IPS-11a (cell line): ENCODE results near the gene CBX2.

ENCODE experiments used
- H3K4me3 ChIP-seq: one replicate; pipeline ENCODE4 v1.5.1; 2013; ENCODE audit warnings: low read depth, low read length, control low read depth

The CBX2 gene

DNA sequence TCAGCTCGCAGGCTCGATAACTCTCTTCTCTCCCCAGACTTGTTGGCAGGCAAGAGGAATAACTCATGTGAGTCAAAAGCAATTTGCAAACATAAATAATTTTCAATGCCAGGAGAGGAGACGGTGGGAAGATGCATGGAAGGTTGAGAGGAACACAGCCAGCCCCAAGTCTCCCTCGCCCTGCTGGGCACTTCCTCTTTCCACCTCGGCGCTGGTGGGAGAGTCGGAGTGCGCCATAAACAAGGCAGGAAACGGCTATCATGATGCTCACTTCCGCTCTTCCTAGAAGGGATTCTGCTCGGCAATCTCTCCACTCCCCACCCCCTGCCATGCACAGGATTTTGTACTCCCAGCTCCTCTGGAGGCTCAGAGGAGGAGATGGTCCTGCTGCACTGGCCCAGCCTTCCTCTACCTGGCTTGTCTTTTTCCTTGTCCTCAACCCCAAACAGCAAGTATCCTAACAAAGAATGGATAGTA is 48.3 kb downstream of the CBX2 start:
- H3K4me3 ChIP-seq: no peak overlapping the region

DNA sequence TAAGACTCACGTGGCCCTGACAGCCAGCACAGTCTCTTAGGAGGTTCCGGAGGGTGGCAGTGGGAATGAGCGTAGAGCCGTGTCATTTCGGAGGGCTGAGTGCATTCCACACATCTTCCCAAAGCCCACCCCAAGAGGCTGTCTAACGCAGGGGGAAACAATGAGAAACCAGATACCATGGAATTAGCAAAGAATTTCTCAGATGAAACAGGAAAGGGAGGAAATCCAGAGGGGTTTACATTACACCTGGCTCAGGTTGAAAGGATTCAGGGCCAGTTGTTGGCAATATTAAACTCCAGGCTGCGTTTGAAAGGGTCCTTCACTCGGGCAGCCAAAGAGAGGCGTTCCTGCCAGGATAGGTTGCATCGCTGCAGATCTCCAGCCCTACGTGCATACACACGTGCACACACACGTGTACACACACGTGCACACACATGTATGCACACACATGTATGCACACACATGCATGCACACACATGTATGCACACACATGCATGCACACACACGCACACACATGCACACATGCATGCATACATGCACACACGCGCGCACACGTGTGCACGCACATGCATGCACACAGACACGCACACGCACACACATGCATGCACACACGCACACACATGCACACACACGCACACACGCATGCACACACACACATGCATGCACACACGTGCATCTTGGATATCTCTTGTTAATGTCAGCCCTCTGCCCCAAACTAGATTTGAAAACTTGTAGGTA is 49.1 kb downstream of the CBX2 start:
- no peak overlapping the region for H3K4me3 ChIP-seq

DNA sequence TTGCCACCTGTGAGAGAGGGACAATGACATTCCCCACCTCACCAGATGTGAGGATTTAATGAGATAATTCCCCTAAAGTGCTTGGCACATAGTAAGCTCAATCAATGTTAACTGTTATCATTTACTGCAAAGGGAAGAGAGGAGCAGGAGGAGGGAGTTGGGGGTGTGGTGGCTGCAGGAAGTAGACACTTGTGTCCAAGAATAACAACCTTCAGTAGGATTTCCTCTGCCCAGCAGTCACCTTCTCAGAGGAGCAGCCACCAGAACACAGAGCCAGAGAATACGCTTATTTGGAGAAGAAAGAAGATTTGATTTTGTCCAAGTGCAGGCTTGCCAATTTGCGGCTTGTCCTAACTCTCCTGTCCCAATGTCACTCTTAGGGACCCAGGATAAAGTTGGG is 51.1 kb downstream of the CBX2 start:
- H3K4me3 ChIP-seq: no peak overlapping the region

DNA sequence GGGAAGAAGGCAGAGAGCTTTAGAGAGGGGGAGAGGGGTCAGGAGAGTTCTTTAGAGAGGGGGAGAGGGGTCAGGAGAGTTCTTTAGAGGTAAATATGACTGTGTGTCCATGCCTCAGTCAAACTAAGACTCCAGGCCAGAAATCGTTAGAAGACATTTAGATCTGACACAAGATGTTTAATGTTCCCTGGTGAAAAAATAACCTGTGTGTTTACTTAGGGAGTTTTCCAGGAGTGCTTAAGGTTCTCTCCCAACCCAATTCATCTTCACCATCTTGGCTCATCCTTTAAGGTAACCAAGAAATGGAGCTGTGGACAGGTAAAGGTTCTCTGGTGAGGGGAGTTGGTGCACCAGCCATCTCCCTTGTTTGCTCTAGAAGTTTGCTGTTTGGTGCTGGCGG is 51.5 kb downstream of the CBX2 start:
- H3K4me3 ChIP-seq: no peak overlapping the region

DNA sequence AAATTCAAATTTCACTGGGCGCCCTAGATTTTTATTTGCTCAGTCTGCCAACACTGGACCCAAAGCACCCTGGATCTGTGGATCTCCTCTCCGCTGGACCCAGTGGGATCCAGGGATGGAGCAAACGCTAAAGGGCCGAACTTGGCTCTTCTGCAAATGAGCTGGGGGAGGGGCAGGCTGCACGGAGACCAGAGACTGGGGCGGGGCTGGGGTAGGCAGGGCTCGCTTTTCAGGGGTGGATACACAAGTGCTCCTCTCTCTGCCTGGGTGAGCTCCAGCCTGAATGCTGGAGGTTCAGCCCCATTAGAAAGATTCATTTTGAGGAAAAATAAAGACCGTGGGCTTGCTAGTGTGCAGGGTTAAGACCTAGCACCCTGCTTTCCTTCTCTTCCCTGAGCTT is 52.4 kb downstream of the CBX2 start:
- H3K4me3 ChIP-seq: no peak overlapping the region

DNA sequence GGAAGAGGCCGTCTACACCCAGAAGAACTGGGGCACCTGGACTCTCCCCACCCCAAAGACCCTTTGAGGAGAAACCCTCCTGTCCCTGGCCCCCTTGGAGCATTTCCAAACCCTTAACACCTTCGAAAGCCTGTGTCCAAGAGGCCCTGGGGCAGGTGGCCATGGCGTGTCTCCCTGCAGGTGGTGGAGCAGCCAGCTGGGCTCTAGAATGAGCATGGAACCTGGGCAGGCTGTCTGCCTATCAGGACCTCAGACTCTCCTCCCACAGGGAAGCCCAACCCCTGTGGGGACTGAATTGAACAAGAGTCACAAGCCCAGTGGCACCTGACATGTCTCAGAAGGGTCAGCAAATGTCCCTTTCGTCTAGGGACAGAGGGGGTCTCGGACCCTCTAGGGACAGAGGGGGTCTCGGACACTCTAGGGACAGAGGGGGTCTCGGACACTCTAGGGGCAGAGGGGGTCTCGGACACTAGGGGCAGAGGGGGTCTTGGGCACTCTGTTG is 52.9 kb downstream of the CBX2 start:
- no peak overlapping the region for H3K4me3 ChIP-seq

DNA sequence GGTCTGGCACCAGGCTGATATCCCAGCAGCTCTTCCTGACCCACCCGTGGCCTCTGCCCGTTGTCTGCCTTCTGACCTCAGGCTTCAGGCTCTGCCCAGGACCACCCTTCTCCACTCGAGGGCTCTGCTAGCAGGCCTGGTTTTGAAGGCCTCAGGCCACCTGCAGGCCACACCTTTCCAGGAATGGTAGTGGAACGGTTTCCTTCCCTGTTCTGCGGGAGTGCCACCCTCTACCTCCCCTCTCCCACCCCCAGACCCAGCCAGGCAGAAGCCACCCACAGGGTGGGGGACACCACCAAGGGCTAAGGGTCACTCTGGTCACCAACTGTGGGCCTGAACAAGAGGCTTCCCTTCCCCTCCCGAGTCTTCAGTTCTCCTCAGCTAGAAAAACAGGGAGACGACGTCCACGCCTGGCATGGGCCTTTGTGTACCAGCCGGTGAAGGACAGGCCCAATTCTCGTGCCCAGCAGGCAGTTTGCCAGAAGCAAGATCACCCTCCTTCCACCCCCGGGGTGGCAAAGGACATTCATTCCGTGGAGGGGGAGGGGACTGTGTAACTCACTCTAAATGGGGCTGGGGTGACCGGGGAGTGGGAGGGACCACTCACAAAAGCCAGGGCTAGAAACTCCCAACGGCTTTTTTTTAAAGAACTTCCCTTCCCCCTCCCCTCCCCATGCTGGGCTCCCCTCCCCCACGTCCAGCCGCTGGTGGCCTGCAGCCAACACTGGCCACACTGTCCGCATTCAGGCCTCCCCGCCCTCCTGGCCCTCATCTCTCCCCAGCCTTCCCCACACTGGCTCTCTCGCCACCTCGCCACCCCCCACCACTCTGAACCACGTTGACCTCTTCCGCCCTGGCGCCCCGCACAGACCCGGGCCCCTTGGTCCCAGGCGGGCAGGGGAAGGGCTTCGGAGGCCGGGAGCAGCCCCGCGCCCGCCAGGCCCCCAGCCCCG is 53.6 kb downstream of the CBX2 start:
- no peak overlapping the region for H3K4me3 ChIP-seq

DNA sequence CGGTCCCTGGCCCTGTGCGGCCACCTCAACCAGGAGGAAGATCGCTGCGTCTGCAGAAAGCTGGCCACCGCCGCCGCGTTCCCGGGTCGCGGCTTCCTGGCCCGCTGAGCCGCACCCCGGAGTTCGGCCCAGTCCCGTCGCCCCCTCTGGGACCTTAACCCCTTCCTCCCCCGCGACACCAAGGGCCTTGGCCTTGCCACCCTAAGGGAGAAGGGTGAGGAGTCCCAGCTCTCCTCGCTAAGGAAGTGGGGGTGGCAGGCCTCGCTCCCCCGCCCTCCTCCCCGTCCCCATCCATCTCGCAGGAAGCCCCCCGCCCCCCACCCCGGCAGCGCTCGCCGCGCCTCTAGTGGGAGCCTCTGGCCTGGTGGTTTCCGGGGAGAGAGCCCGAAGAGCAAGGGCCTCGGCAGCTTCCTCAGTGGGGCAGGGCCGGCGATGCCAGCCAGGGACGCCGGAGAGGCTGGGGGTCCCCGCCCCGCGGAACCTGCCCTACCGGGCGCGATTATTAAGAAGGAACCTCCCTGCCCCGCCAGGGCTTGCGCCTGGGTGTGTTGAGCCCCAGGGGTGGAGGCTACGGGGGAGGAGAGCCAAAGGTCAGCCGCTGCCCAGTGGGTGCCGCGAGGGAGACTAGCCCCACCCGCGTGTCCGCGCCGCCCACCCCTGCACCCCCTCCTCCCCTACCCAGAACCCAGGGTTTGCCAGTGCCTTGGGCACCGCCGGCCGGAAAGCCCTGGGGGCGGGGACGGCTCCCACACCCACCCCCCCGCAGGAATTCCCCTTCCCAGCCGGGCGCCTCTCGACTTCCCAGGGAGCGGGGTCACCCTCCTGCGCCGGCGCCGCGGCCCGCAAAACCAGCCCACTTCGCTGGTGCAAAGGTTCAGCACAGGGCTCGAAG is 54.5 kb downstream of the CBX2 start:
- no peak overlapping the region for H3K4me3 ChIP-seq

DNA sequence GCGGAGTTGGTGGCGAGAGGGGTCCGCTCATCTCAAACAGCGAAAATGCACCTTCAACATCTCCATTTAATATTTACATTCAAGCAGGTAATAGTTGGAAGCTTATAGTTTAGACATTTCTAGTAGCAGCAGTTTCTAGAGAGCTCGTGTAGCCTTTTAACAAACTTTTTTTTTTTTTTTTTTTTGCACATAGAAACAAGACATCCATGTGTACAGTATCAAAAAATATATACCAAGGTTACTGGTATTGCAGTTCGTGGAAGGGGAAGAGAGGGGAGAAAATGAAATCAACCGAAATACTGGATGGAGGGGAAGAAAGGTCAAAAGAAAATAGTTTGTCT is 55.1 kb downstream of the CBX2 start:
- no peak overlapping the region for H3K4me3 ChIP-seq

DNA sequence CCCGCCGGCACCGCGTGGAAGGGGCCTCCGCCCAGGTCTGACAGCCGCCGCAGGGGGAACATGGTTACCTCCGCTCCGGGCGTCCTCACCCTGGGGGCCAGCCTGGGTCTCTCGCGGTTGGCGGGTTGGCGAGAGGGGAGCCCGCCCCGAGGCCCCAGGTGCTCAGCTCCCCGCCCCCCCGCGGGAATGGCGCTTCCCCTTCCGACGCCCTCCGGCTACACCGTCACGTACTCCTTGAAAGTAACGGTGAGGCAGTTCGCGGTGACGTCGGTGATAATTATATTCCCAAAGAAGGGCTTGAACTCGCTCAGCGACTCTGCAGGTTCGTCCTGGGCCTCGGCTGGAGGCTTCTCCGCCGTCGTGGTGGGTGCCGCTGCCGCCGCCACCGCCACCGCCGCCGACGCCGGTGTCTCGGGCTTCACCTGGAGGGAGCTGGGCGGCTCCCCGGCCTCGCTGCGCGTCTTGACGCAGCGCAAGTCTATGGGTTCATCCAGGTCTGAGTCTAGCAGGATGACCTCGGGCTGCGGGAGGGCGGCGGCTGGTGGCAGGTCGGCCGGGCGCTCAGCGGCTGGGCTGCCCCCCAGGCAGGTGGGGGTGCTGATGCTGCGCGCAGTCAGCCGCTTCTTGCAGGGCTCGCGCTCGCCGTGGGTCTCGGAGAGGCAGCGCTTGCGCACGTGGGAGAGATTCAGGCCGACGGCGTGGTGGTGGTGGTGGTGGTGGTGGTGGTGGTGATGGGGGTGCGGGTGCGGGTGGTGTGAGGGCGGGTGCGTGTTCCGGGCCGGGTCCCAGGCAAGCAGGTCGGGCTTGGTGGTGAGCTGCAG is 56.0 kb downstream of the CBX2 start:
- H3K4me3 ChIP-seq: peak overlapping the region; percentile 1

DNA sequence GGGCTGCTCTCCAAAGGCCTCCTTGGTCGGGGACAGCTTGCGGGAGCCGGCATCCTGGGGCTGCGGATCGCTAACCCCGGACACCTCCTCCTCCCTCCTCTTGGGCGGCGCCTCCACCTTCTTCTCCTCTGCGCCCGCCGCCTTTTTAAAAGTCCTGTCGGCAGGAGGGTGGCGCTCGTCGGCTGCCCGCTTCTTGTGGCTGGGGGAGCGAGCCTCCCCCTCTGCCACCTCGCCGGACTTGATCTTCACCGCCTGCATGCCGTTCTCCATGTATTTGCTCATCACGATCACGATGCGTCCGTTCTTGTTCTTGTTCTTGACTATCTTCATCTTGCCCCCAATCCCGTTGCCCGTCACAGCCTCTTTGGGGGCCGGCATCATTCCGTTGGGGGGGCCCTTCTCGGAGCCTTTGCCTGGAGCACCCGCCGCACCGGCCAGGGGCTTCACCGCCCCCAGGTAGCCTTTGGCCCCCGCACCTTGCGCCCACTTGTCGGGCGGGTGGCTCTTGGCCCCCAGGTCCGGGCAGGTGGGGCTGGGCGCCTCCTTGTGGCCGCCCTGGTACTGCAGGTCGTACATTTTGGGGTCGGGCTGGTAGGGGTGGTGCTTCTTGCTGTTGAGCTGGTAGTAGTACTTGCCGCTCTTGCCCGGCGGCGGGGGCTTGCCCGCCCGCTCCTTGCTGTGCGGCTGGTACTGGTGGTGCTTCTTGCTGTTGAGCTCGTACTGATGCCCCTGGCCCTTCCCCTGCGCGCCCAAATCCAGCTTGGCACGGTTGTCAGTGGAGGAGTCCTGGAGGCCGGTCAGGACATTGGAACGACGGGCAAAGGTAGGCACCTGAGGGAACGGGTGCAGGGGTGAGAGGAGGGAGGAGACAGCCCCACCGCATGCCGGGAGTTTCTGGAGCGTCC is 56.9 kb downstream of the CBX2 start:
- no peak overlapping the region for H3K4me3 ChIP-seq

DNA sequence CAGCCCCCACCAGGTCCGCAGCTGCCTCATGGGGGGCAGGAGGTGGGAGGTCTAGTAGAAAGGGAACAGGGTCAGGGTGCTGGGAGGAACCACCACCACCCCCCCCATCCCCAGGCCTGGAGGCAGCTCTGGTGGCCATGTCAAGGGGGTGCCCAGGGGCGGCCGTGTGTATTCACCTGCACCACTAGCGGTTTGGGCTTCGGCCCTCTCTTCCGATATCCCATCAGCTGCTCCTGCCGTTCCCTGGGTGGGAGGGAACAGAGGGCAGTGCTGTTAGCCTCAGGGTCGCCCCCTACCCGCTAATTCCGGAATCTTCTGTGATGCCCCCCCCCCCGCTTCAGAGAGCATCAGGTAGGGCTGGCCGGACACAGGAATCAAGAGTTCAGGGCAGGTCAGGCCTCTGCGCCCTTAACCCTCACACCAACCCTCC is 57.5 kb downstream of the CBX2 start:
- H3K4me3 ChIP-seq: no peak overlapping the region

DNA sequence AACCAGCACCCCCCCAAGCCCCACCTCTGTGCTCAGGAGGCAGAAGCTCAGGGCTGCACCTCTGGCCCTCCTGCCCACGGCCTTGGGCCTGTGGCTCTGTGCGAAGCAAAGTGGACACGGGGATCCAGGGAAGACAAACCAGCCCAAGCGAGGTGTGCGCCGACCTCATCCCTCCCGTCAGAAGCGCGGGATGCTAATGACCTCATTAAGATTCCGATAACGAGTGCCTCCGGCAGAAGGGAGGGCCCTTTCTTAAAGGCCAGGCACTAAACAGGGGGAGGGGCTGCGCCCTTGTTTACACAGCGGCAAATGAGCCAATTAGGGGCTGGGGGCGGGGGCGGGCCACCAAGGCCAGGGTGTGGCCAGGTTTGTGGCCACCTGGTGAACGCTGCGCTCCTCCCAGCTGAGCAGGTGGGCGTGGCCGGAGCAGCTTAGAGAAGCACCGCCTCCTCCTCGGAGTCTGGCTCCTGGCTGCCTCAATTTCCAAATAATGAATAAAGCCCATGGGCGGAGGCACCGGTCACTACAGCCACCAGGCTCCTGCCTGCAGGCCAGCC is 58.1 kb downstream of the CBX2 start:
- no peak overlapping the region for H3K4me3 ChIP-seq

DNA sequence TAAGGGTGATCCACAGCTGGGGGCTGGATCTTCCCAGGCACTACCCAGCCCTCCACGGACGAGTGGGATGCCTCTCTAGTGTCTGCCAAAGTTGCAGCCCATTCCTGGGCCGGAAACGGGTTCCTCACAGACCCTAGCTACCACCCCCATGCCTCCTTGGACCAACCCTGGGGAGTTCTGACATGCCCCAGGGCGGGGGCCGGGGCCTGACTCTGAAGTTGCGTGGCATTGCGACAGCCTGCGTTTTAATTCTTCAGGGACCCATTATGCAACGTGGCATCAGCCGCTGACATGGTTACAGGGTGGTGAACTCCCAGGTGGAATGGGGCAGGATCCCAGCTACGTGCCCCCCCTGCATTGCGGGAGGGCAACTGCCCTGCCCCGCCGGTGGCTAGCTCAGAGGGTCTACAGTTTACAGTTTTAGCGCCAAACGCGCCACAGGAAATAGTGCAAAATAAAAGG is 58.6 kb downstream of the CBX2 start:
- no peak overlapping the region for H3K4me3 ChIP-seq

DNA sequence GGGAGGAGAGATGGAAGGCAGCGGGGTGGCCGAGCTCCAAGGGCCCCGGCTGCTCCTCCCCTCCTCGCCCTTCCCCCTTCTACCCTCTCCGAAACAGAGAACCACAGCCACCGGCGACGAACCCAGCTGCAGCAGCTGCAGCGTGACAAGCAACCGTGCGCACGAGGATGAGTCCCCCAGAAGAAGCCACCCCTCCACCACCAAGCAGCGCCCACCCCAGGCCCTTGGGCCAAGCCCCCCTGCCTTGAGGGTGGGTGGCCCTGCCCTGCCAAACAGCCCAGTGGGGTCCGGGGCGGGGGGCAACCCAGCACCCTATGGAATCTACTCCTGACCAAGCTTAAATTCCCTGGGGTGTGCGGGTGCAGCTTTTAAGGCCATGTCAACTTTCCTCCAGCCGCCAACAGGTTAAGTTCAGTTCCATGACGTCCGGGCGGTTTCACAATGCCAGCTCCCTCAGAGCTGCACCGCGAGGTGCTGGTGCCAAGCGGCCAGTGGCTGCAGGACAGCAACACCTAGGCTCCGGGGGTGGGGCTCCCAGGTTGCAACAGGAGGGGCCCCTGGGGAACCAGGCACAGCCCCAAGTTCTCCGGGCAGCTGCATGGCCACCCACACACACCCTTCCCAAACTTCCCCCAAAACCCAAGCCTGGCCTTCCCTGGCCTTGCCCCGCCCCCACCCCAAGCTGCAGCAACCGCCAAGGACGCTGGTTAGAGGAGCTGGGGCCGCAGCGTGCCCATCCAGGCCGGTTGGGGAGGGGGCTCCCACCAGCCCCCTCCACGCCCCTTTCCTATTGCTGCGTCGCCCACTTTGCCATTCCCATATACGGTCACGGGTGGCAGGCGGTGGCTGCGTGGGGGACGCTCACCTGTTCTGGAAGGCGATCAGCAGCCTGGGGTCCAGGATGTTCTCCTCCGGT is 59.3 kb downstream of the CBX2 start:
- H3K4me3 ChIP-seq: peak overlapping the region; percentile 69
